Measurements from ENCODE around the gene DNAJB11.
"Not testable (repeated sequence)": the region's sequence is repeated elsewhere in the genome, so short reads cannot be mapped to it uniquely, and the experiment has no call there.

The DNAJB11 gene

DNA sequence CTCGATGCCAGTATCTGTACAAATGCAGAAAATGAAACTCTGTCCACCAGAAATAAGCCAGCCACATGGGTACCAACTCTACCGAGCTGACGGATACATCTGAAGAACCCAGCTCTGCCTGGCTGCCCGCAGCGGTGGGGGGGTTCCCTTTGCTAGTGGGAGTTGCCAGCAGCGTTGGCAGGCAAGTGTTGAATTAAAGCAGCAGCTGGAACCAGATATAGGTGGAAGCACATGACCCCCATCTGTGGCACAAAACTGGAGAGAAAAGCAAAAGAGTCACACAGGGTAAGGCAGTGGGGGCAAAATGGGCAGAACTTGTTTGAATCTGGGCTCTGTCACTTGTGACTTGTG is 44.3 kb upstream of the DNAJB11 start:
- TF ChIP-seq, protein P1, sequence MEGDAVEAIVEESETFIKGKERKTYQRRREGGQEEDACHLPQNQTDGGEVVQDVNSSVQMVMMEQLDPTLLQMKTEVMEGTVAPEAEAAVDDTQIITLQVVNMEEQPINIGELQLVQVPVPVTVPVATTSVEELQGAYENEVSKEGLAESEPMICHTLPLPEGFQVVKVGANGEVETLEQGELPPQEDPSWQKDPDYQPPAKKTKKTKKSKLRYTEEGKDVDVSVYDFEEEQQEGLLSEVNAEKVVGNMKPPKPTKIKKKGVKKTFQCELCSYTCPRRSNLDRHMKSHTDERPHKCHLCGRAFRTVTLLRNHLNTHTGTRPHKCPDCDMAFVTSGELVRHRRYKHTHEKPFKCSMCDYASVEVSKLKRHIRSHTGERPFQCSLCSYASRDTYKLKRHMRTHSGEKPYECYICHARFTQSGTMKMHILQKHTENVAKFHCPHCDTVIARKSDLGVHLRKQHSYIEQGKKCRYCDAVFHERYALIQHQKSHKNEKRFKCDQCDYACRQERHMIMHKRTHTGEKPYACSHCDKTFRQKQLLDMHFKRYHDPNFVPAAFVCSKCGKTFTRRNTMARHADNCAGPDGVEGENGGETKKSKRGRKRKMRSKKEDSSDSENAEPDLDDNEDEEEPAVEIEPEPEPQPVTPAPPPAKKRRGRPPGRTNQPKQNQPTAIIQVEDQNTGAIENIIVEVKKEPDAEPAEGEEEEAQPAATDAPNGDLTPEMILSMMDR (IDR thresholded peaks at IDR 0.05; ENCODE audit: low read depth, low read length, missing control alignments), result no peak
- no peak overlapping the region for H3K4me3 ChIP-seq (ENCODE audit: low read depth, low read length)
- DNase-seq (ENCODE audit: low read depth), result no peak

DNA sequence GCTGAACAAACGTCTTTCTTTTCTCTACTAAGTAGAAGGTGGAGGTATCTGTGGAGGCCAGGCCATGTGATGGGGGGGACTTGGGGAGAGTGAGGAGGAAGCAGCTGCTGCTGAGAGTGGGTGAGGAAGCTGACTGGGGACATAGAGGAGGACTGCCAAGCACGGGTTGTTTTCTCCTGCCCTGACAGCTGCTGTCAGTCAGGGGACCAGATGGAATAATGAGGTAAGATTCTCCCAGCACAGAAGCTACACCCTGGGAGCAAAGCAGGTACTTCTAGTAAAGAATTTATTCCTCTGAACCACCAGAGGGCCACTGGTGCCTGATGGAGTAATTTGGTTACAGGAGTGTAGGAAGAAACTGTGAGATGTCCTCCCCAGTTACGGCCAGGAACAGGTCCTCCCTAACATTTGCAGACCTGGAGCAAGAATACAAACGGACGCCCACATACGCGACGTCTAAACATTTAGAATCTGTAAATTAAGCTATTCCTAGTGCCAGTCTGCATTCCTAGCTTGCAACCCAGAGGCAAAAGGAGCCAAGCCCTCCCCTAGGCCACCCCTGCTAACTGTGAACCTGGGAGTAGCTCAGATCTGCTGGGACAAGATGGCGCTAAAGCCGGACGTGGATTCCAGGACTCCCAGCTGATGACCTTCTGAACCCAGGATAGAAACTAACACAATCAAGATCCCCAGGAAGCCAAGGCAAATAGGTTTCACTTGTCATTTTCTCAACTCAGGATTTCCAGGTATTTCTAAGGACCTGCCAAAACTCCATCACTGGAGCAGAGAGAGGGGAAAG is 41.1 kb upstream of the DNAJB11 start:
- TF ChIP-seq, protein P1 (IDR thresholded peaks at IDR 0.05; ENCODE audit: low read depth, low read length, missing control alignments), result peak; percentile 42
- no peak overlapping the region for H3K4me3 ChIP-seq (ENCODE audit: low read depth, low read length)
- no peak for DNase-seq (ENCODE audit: low read depth)

DNA sequence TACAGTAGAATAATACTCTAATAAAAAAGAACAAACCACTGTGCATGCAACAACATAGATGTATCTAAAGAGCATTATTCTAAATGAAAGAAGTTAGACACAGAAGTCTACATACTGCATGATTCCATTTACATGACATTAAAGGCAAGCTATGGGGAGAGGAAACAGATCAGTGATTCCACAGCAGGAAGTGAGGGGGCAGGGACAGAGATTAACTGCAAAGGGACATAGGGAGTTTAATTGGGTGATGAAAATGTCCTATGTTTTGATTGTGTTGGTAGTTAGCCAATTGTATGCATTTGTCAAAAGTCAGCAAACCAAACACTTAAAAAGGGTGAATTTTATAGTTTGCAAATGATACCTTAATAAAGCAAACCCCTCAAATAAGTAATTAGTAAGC is 40.1 kb upstream of the DNAJB11 start:
- DNase-seq (ENCODE audit: low read depth), result no peak
- TF ChIP-seq, protein P1 (IDR thresholded peaks at IDR 0.05; ENCODE audit: low read depth, low read length, missing control alignments), result no peak
- H3K4me3 ChIP-seq (ENCODE audit: low read depth, low read length), result no peak overlapping the region

DNA sequence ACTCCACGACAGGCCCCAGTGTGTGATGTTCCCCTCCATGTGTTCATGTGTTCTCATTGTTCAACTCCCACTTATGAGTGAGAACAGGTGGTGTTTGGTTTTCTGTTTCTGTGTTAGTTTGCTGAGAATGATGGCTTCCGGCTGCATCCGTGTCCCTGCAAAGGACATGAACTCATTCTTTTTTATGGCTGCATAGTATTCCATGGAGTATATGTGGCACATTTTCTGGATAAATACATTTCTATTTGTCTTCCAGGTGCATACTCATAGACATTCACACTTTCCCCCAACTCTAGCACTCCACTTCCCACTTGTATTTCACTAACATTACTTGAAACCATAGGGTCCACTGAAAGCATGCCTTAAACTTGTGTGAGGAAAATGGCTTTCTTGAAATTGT is 38.8 kb upstream of the DNAJB11 start:
- not testable (repeated sequence) for DNase-seq (ENCODE audit: low read depth); H3K4me3 ChIP-seq (ENCODE audit: low read depth, low read length)

DNA sequence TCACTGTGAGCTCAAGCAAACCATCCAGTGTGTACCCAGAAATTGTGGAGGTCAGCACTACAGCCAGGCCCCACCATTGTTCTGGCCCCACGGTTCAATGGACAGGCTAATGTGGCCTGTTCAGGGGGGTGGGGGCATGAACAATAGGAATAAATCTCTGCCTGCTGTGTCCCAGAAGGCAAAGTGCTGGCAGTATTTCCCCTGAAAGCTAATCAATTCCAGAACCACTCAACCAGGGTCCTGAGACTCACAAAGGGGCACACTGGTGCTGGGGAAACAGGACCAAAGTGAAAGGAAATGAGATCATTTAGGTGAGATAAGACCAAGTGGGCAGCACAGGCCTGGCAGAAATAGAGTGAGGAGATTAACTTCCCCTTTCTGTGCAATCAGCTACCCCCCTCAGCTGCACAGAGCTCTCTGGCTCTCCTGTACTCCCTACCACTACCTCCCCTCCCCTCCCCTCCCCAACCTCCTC is 37.9 kb upstream of the DNAJB11 start:
- TF ChIP-seq, protein P1 (IDR thresholded peaks at IDR 0.05; ENCODE audit: low read depth, low read length, missing control alignments), result no peak
- H3K4me3 ChIP-seq (ENCODE audit: low read depth, low read length), result no peak overlapping the region
- DNase-seq (ENCODE audit: low read depth), result no peak

DNA sequence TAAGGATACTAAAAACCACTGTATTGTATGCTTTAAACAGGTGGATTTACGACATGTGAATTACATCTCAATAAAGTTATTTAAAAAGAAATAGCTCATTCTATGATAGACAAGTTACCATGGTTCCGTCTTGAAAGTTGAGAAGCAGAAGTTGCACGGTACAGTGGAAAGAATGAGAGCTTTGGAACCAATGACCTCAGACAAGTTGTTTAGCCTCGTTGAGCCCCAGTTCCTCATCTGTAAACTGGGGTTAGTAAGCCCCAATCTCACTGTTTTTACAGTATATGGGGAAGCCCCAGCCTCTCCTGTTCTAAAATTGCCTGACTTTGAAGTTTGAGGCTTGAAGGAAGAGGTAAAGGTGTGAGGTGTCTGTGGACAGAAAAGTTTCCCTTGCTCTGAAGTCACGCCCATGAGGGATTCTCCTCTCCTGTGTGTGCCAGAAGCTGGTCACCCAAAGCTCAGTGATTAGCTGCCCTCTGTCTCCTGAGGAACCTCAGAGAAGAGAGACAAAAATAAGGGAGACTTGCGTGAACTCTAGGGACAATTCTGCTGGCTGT is 36.3 kb upstream of the DNAJB11 start:
- TF ChIP-seq, protein P1 (IDR thresholded peaks at IDR 0.05; ENCODE audit: low read depth, low read length, missing control alignments), result no peak
- peak; percentile 92 for DNase-seq (ENCODE audit: low read depth)
- H3K4me3 ChIP-seq (ENCODE audit: low read depth, low read length), result no peak overlapping the region

DNA sequence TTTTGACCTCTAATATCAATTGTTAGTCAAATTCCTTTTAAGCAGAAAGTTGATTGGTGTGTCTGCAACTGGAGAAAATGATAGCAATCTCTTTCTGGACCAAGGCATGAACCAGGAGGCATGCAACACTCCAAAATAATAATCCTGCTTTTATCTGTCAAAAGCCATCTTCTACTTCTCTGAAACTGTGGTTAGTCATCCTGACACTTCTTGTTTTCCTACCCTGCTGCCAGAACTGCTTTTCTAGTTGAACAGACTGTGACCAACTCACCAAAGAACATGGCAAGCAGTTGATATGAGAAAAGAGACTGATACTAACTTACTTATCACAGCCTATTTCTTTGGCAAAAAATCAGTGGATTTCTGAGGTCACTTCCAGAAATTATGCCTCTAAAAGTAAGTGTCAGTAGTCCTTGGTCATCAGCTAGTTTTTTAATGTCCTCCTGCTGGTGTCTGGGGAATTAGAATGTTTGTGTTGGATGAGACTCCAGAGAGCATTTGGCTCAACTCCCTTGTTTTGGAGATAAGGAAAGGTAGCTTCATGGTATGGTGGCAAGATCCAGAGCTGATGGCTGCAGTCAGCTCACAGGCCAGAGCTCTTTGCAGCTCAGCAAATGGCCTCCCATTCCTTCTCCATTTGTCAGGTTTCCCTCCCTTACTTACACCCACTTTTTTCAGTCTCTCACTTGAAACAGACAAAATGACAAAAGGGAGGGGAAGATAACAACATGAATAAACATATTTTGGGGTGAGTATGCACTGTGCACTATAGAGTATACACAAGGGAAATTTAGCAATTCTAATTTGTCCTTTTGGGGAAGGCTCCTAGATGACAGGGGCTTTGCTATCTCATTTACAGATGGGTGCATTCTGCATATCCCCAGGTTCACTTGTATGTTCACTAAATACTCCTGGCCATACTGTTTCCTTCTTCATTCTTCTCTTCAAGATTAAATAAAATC is 33.4 kb upstream of the DNAJB11 start:
- H3K4me3 ChIP-seq (ENCODE audit: low read depth, low read length), result no peak overlapping the region
- no peak for DNase-seq (ENCODE audit: low read depth)
- TF ChIP-seq, protein P1 (IDR thresholded peaks at IDR 0.05; ENCODE audit: low read depth, low read length, missing control alignments), result no peak
